HG02642 (cell line): ENCODE data around the gene ZBTB25.

Source experiments
- ATAC-seq: cut with Tn5 transposase; IDR thresholded peaks from one replicate; pipeline ENCODE4 v1.9.1; 2021; ENCODE audit warnings: mild to moderate bottlenecking; ENCODE audit not compliant: unreplicated experiment, poor library complexity

Gene ZBTB25

DNA sequence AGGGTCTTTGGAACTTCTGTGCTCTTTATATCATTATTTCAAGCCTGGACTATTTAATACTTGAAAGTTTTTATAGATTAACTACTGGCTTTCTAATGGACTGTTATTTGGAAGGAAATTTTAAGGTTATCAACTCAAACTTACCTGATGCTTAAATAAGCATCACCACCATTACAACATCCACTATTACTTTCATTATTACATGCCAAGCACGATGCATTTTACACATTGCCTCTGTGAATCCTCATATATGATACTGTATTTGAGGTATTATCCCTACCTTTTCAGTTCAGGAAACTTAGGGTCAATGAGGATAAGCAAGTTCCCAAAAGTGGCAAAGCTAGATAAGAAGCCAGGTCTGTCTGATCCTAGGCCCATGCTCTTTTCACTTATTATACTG, 13.3 kb upstream of the ZBTB25 start:
- no peak for ATAC-seq

DNA sequence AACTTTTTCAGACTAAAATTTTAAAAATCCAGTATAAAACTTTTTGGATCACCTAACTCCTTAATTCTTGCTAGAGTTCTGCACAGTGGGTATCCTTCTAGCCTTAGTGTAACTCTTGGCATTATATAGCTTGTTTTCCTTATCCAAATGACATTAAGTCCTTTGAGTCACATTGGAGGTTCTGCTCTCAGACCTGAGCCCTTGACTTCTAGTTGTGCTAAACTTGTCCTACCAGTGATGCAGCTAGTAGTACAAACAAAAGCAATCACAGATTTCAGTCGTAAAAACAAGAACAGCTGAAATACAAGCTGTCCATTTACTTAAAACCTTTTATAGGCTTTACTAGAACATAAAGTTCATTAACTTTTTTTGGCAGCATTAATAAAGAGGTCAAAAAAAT, 11.4 kb upstream of the ZBTB25 start:
- no peak for ATAC-seq

DNA sequence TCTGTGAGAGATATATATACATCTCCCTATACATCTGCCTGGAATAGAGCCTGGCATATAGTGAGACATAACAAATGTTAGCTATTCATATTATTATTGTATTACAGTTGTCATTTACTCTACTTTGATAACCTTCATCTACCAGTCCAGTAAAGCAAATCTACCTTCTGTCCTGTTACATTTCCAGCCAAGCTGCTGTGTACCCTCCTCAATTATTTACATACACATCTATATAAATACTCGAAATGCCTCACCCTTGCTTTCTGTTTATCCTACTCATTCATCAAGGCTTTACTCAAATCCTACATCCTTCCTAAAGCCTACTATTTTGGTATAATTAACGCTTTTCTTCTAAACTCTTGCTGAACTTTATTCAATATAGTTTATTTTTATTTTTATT, 9.6 kb upstream of the ZBTB25 start:
- no peak for ATAC-seq

DNA sequence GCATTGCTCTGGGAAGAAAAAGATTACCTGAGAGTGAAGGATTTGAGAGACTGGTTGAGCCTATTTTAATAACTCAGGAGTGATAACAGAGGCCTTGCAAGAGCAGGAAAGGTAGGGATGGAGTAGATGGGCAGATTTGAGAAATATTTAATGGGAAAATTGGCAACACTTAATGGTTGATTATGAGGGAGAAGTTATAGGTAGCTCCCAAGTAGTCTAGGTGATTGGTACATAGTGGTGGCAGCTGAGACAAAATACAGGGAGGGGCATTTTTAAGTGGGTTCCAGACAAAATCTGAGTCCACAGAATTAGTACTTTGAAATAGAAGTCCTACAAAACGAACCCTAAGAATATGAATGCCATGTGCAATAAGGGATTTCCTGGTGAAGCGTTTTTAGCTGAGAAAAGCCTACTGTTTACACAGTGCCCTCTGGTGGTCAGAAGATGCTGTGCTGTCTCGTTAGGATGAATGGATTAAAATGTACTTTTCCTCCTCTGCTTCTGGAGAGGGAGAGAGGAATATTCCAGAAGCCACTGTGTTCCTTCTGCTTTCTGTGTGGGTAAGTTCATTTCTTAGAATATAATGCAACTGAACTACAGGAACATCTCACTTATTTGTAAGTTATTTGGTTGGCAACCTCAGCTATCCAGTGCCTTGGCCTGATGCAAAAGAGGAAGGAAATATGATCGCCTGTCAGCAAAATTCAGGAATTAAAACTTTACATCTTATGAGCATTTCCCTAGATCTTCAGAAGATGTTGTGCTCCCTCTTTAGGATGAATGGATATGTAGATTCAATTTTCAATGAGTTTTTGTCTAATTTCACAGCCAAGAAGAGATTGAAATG, 7.4 kb upstream of the ZBTB25 start:
- ATAC-seq: no peak

DNA sequence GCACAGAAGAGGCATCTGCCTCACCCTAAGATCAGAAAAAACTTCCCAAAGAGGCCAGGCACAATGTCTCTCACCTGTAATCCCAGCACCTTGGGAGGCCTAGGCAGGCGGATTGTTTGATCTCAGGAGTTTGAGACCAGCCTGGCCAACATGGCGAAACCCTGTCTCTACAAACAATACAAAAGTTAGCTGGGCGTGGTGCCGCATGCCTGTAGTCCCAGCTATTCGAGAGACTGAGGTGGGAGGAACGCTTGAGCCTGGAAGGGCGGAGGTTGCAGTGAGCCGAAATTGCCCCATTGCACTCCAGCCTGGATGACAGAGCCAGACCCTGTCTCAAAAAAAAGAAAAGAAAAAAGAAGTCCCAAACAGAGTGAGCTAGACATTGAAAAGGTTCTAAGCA, 5.4 kb upstream of the ZBTB25 start:
- ATAC-seq: no peak

DNA sequence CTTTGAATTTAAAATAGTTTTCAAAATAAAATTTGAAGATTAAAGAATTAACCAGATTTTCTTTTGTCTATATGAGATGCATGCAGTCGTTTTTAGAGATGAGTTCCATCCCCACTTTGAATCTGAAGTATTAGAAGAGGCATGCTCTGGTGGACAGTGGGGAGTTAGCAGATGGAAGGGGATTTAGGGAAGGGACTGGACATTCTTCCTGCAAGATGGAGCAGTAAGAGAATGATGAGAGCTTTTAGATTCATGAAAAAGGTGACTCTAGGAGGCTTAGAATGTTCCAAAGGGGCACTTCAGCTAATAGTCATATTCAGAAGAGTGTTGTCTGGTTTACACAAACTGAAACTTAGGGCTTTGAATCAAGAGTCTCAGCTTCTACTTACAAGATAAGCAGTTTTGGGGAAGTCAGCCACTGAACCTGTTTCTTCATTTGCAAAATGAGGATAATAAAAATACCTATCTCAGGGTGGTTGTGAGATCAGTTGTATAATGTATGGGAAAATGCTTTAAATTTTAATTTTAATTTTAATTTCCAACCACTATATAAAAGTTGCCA, 4.7 kb upstream of the ZBTB25 start:
- no peak for ATAC-seq

DNA sequence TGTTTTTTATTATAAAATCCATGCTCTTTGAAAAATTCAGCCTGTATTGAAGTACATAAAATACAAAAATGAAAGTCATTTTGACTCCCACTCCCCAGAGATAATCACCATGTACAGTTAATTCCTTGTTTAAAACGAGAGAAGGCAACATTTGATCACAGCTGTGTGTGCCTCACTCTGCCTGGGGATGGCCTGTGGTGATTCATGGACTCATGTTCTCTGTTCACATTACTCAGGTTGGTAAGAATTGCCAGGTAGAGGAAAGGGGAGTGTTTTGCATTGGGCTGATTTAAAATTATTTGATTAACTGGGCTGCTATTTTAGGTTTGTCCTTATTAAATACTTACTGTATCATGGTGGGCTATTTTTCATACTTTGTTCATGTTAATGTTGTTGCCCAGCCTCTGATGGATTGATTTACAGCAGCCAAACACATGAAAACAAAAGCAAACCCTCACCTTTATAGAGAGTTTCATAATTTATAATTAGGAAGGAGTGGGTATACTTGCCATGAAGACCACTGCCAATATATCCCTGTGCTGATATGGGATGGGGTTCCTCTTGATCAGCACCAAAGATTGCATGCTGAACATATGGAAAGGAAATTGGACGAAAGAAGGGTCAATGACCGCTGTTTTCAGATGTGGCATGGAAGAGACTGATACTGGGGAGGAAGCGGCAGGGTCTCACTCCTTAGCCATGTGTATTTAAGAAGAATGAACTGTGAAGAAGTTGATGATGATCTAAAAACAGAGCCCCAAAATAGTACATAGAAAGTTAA, 3.9 kb upstream of the ZBTB25 start:
- no peak for ATAC-seq

DNA sequence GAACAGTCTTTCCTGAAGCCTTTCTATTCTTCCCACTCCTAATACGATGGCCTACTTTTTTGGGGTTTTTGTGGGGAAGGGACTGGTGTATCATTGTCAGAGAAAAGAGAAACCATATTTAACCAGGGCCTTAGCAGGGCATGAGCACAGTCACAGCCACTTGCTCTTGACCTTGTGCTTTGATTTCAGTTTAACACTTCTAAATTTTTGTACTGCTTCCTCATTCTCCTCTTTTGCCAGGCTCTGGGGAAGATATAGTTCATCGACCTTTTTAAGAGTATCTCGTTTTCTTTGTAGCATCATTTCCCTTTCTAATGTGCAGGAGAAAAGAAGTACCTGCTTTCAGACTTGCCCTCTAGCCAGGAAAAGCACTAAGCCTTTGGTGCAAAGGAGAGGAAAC, 3.1 kb upstream of the ZBTB25 start:
- no peak for ATAC-seq

DNA sequence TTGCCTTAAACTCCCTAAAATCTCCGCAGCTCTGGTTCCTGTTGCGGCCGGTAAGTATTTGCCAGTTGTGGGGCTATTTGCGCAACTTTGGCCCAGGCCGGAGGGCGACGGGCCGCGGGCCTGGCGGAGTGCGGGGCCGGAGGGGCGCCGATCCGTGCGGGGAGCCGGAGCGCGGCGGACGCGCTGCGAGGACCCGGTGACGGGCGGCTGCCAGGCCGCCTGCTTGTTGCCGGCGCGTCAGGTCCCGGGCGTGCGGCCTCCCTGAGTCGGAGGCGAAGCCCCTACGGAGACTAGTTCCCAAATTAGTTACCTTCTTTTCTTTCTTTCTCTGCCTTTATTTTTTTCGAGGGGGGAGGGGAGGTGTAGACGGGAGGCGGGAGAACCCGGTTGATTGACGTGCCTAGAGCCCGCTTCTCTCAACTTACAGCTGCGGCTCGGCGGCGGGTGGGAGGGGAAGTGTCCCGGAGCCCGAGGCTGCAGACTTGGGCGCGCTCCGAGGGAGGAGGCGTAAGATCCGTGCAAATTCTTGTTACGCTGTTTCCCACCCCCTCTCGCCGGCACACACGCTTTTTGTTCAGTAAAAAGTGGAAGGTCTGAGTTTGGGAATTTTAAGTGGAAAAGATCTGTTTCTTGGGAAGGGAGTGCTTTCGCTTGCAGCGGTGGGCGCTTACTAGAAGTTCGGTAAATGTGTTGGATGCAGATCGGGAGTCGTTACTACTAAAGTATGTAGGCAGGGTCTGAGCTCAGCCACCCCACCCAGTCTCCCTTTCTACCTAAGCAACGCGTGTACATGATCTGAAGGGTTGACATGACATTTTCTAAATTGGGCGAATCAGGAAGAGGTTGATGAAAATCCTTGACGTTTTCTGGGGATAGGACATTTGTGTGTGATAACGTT, 1.5 kb upstream of the ZBTB25 start:
- ATAC-seq: peak; percentile 29

DNA sequence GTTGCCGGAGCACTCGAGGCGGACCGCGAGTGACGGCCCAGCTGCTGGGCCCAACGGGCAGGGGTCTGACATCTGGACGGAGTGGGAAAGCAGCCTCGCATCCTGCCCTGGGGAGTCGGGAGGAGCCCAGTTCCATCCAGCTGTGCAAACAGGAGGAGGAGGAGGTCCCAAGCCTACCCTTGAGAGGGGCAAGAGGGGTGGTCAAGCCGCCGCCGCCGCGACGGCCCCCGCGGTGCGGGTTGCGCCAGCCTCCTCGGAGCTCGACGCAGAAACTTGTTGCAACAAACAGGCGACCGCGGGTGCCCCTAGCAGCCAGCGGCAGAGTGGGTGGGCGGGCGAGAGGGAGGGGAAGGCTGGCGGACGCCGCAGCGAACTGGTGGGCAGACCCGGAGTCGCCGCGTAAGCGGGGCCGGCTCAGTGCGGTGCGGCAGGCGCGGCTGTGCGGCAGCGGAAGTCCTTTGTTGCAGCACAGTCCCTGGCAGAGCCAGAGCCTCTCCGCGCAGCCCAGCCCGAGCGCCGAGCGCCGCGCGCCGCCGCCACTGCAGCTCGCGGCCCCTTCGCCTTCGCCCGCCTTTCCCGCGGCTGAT, 765 bp upstream of the ZBTB25 start, which contains the start of gene ZBTB1:
ZBTB1 (plus strand) TSS at position 461 of the 587 bp plus-strand sequence. CDS start 16,735 bp downstream, outside the sequence.
- ATAC-seq: peak; percentile 33

DNA sequence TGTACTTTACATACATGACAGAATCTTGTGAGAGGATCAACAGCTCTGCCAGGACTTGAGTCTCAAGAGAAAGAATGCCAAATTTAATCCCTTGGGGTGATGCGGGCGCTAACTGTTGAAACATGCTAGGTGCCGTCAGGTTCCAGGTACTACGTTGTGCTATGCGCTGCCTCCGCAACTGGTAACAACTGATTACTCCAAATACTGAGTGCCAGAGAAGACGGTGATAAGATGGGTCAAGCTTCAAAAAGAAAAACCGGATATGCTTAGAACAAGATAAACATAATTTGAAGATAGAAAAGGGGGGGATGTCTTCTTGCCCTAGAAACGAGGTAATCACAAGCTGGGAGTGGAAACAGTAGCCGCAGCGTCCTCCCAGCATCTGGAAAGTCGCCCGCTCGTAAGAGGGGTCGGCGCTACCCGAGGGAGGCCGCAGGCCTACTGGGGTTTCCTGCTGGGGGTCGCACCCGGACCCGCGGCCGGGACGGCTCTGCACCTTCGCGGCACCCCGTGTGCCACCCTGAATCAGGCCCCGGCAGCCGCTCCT, 678 bp downstream of the ZBTB25 start:
- ATAC-seq: no peak

DNA sequence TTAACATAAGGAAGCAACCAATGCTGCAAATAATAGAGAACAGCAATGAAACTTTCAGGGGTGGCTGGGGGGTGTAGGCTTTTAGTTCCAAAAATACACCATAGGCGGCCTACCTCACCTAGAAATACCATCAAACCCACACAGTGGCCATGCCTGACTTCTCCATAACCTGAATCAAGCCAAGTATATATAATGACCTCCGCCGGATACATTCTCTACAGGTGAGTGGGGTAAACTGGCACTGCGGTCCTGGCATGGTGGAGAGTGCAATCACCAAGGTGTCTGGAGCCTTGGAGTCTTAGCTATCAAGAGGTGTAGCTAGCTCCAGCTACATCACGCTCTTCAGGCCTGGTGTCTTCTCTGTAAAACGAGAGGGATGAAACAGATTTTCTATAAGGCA, 1.2 kb downstream of the ZBTB25 start:
- no peak for ATAC-seq

DNA sequence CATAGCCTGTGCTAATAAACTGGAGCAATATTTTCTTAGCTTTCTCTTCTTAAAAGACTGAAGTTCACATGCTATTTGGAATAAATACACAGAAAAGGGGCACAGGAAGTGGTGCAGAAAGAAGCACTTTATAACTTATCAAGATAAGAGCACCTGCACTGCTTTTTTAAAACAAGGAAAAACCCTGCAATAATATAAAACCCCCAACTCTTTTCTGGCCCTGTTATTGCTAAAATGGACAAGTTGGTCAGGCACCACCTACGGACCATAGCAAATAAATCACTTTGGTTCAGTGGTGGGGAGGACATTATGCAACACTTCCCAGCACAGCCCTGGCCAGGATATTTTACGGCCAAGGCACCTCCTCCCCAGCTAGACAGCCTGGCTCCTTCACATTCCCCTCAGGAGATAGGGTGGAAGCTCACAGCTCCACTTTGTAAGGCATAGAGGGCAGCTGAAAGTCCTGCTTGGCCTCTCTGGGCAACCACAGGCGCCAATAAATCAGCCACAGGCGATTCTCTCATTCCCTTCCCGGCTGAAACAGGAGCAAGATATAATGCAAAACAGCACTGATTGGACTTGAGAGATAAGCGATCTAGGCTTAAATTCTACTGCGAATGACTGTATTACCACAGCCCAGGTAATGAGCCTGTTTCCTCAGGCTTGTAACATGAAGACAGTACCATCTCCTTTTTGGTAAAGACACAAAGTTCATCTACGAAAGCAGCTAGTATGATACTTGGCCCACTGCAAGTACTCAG, 2.0 kb downstream of the ZBTB25 start:
- no peak for ATAC-seq

DNA sequence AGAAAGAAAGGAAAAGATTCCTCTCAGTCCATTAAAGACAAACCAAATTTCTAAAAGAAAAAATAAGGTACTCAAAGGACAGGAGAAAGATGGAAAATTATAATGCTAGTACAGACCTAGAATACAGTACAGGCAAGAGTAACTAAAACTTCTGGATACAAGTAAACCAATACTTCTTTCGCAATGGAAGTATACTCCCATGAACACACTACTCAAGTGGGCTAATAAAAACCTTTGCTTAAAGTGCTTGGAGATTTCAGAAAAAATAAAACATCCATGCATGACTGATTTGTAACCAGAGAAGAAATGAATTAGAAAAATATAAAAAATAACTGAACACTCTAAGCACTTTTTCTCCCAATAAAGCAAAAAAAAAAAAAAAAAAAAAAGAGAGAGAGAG, 3.5 kb downstream of the ZBTB25 start:
- ATAC-seq: no peak

DNA sequence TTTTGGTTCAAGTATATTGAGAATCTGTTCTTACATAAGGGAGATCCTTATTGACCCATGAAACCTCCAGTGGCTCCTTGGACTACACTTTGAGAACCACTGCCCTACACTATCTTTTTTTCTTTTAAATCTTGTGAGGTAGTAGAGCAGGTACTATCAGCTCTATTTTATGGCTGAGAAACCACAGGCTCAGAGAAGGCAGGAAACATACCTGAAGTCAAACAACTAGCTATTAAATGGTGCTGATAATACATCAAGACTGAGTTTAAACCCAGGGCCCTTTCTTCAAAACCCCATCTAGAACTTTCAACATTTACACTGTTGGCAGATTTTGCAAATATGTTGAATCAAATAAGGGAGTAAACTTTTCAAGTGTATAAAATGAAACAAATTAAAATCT, 6.9 kb downstream of the ZBTB25 start:
- no peak for ATAC-seq

DNA sequence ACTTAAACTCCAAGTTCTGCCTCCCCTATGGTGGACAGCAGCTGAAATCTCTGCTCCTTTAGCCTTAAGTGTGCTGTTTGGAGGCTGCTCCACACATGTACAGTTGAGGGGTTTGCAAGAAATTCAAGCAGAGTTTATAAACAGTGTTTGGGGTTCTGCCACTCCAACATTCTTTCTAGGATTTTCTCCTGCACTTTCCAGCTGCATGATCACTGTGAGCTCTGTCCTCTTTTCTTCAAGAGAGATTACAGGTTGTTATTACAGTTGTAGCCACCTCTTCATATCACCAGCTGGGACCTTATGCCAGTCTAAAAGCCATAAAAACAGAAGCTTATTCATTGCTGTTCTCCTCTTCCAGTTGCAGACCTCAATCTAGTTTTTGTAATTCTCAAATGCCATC, 8.4 kb downstream of the ZBTB25 start:
- ATAC-seq: no peak

DNA sequence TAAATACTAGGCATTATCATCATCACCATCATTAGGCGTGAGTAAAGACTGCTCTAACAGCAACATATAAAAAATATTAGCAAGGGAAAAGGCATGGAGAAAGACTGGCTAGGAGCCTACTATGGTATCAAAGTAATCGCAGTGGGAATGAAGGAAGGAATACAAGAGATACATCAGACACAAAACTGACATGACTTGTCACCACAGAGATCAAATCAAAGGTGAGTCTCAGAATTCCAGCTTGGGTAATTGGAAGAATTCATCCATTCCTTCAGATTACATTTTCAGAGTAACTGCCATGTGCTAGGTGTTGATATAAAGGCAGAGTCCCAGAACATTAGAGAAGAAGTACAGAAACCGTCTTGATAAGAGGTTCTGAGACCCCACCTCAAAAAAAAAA, 10.2 kb downstream of the ZBTB25 start:
- no peak for ATAC-seq

DNA sequence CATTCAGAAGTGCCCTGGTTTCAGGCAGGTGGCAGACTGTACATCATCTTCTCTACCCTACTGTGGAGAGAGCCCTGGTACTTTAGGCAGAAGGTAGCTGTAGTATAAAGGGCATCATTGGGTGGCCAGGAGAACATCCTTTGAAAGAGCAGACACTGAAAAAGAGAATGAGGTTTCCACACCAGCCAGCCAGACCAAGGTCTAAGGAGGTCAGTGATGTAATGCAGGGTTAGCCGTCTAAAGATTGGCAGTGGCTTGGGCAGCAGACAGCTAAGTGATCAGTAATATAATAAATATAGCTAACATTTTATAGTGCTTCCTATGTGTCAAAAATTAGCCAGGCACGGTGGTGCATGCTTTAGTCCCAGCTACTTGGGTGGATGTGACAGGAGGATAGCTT, 12.0 kb downstream of the ZBTB25 start:
- no peak for ATAC-seq

DNA sequence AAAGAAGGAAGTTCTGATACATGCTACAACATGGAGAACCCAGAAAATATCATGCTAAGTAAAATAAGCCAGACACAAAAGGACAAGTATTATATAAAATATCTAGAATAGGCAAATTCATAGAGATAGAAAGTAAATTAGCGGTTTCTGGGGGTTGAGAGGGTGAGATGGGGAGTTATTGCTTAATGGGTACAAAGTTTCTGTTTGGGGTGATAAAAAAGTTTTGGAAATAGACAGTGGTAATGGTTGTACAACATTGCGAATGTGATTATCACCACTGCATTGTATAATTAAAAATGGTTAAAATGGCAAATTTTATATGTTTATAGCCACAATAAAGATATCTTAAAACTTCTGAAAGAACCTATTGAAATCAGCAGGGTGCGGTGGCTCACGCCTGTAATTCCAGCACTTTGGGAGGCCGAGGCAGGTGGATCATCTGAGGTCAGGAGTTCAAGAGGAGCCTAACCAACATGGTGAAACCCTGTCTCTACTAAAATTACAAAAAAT, 15.0 kb downstream of the ZBTB25 start:
- no peak for ATAC-seq
